ENCODE data around the gene PNCK. TPM values are rescaled to one million over a fixed set of nuclear protein-coding genes. Genes with fewer than 3 reads are reported as not detected.
"Not testable (repeated sequence)": the region's sequence is repeated elsewhere in the genome, so short reads cannot be mapped to it uniquely, and the experiment has no call there.

PNCK gene
- total and polyA plus RNA-seq, 5 donors from 2014 or later = 0.54 TPM; not detected in 4

GRCh38 chrX:153696986-153697722 lies 23.5 kb upstream of the PNCK start:
- not testable (repeated sequence) for H3K9me3 Mint-ChIP-seq; ATAC-seq (ENCODE audit: low read depth in 2 of 2); H3K4me1 Mint-ChIP-seq

GRCh38 chrX:153696538-153696937 lies 22.9 kb upstream of the PNCK start:
- not testable (repeated sequence) for H3K4me3 Mint-ChIP-seq

More at GRCh38 chrX:153696986-153697722, 23.5 kb upstream of the PNCK start:
- H3K27ac ChIP-seq (ENCODE audit: insufficient read depth, low read length, poor library complexity, severe bottlenecking); H3K36me3 ChIP-seq (ENCODE audit: control insufficient read depth, insufficient read depth, low read length); H3K27ac Mint-ChIP-seq; H3K4me3 Mint-ChIP-seq; H3K9me3 ChIP-seq (ENCODE audit: control insufficient read depth in 2 of 2, low read length in 2 of 2); H3K36me3 Mint-ChIP-seq; H3K27me3 ChIP-seq (ENCODE audit: control insufficient read depth, insufficient read depth, low read length); DNase-seq; H3K4me3 ChIP-seq (ENCODE audit: low read depth, low read length); H3K27me3 Mint-ChIP-seq; H3K4me1 ChIP-seq (ENCODE audit: control insufficient read depth, insufficient read depth, low read length, poor library complexity, severe bottlenecking): not testable (repeated sequence)

GRCh38 chrX:153696100-153696499 lies 22.5 kb upstream of the PNCK start:
- no peaks in the 10 kb centered on the region for H3K27me3 ChIP-seq (ENCODE audit: control insufficient read depth, insufficient read depth, low read length)
- no peak for ATAC-seq (ENCODE audit: low read depth in 2 of 2)
- peaks cover 6% of the 10 kb centered on the region for H3K36me3 ChIP-seq (ENCODE audit: control insufficient read depth, insufficient read depth, low read length)
- no peak for DNase-seq
- H3K4me3 ChIP-seq (ENCODE audit: low read depth, low read length) = no peak overlapping the region
- Mint-ChIP-seq H3K9me3 (no peaks in the 10 kb centered on the region), H3K27ac (peak overlapping the region in 1 of 3 donors; percentile 20), H3K27me3 (peaks cover 2% of the 10 kb centered on the region), H3K36me3 (peaks cover 9% of the 10 kb centered on the region), H3K4me1 (peaks cover 0 to 2% (median under 1%) of the 10 kb centered on the region in 4 donors), H3K4me3 (no peak overlapping the region)
- no peaks in the 10 kb centered on the region for H3K4me1 ChIP-seq (ENCODE audit: control insufficient read depth, insufficient read depth, low read length, poor library complexity, severe bottlenecking)
- H3K9me3 ChIP-seq (ENCODE audit: control insufficient read depth in 2 of 2, low read length in 2 of 2) = no peaks in the 10 kb centered on the region
- no peak overlapping the region for H3K27ac ChIP-seq (ENCODE audit: insufficient read depth, low read length, poor library complexity, severe bottlenecking)

More at GRCh38 chrX:153696538-153696937, 22.9 kb upstream of the PNCK start:
- H3K4me1 ChIP-seq (ENCODE audit: control insufficient read depth, insufficient read depth, low read length, poor library complexity, severe bottlenecking); H3K4me1 Mint-ChIP-seq; ATAC-seq (ENCODE audit: low read depth in 2 of 2); DNase-seq; H3K27me3 Mint-ChIP-seq; H3K27ac Mint-ChIP-seq; H3K27me3 ChIP-seq (ENCODE audit: control insufficient read depth, insufficient read depth, low read length); H3K36me3 Mint-ChIP-seq; H3K9me3 Mint-ChIP-seq; H3K9me3 ChIP-seq (ENCODE audit: control insufficient read depth in 2 of 2, low read length in 2 of 2); H3K4me3 ChIP-seq (ENCODE audit: low read depth, low read length); H3K36me3 ChIP-seq (ENCODE audit: control insufficient read depth, insufficient read depth, low read length); H3K27ac ChIP-seq (ENCODE audit: insufficient read depth, low read length, poor library complexity, severe bottlenecking): not testable (repeated sequence)

- H3K9me3 Mint-ChIP-seq = no peaks in the 10 kb centered on the region
- no peak for DNase-seq
- Histone ChIP-seq H3K4me1 (ENCODE audit: control insufficient read depth, insufficient read depth, low read length, poor library complexity, severe bottlenecking) (no peaks in the 10 kb centered on the region), H3K27ac (ENCODE audit: insufficient read depth, low read length, poor library complexity, severe bottlenecking) (no peak overlapping the region), H3K4me3 (ENCODE audit: low read depth, low read length) (no peak overlapping the region), H3K27me3 (ENCODE audit: control insufficient read depth, insufficient read depth, low read length) (no peaks in the 10 kb centered on the region), H3K9me3 (ENCODE audit: control insufficient read depth in 2 of 2, low read length in 2 of 2) (no peaks in the 10 kb centered on the region), H3K36me3 (ENCODE audit: control insufficient read depth, insufficient read depth, low read length) (peaks cover 2% of the 10 kb centered on the region)
- no peak overlapping the region for H3K4me3 Mint-ChIP-seq
- peaks cover 9% of the 10 kb centered on the region for H3K36me3 Mint-ChIP-seq
- H3K4me1 Mint-ChIP-seq = peaks cover 0 to 2% (median under 1%) of the 10 kb centered on the region in 4 donors
- no peak overlapping the region for H3K27ac Mint-ChIP-seq
- no peak for ATAC-seq (ENCODE audit: low read depth in 2 of 2)
- peaks cover 7% of the 10 kb centered on the region for H3K27me3 Mint-ChIP-seq
These were observed 21.2 kb upstream of the PNCK start for GRCh38 chrX:153694687-153695270.

- not testable (repeated sequence) for H3K4me1 Mint-ChIP-seq; H3K4me3 Mint-ChIP-seq; H3K36me3 ChIP-seq (ENCODE audit: control insufficient read depth, insufficient read depth, low read length); DNase-seq; H3K27ac ChIP-seq (ENCODE audit: insufficient read depth, low read length, poor library complexity, severe bottlenecking); H3K9me3 Mint-ChIP-seq; H3K4me3 ChIP-seq (ENCODE audit: low read depth, low read length); H3K27ac Mint-ChIP-seq; H3K4me1 ChIP-seq (ENCODE audit: control insufficient read depth, insufficient read depth, low read length, poor library complexity, severe bottlenecking); H3K27me3 ChIP-seq (ENCODE audit: control insufficient read depth, insufficient read depth, low read length); H3K9me3 ChIP-seq (ENCODE audit: control insufficient read depth in 2 of 2, low read length in 2 of 2); H3K36me3 Mint-ChIP-seq; H3K27me3 Mint-ChIP-seq; ATAC-seq (ENCODE audit: low read depth in 2 of 2)
These were observed 20.6 kb upstream of the PNCK start for GRCh38 chrX:153694256-153694655.

- Histone ChIP-seq H3K27me3 (ENCODE audit: control insufficient read depth, insufficient read depth, low read length) (no peaks in the 10 kb centered on the region), H3K9me3 (ENCODE audit: control insufficient read depth in 2 of 2, low read length in 2 of 2) (no peaks in the 10 kb centered on the region), H3K4me3 (ENCODE audit: low read depth, low read length) (no peak overlapping the region), H3K27ac (ENCODE audit: insufficient read depth, low read length, poor library complexity, severe bottlenecking) (no peak overlapping the region), H3K36me3 (ENCODE audit: control insufficient read depth, insufficient read depth, low read length) (no peaks in the 10 kb centered on the region), H3K4me1 (ENCODE audit: control insufficient read depth, insufficient read depth, low read length, poor library complexity, severe bottlenecking) (no peaks in the 10 kb centered on the region)
- ATAC-seq (ENCODE audit: low read depth in 2 of 2) (no peak), DNase-seq (no peak)
- Mint-ChIP-seq H3K9me3 (no peaks in the 10 kb centered on the region), H3K36me3 (peaks cover 9% of the 10 kb centered on the region), H3K4me1 (peaks cover 0 to 2% (median 0%) of the 10 kb centered on the region in 4 donors), H3K27me3 (peaks cover 8% of the 10 kb centered on the region), H3K4me3 (no peak overlapping the region), H3K27ac (no peak overlapping the region)
These were observed 19.8 kb upstream of the PNCK start for GRCh38 chrX:153693216-153694086.

GRCh38 chrX:153692611-153693156 lies 19.1 kb upstream of the PNCK start:
- no peaks in the 10 kb centered on the region for H3K27me3 ChIP-seq (ENCODE audit: control insufficient read depth, insufficient read depth, low read length)
- no peak overlapping the region for H3K27ac ChIP-seq (ENCODE audit: insufficient read depth, low read length, poor library complexity, severe bottlenecking)
- Mint-ChIP-seq H3K4me1 (peaks cover 0 to 2% (median 0%) of the 10 kb centered on the region in 4 donors), H3K36me3 (peaks cover 5% of the 10 kb centered on the region), H3K4me3 (no peak overlapping the region), H3K27me3 (peaks cover 8% of the 10 kb centered on the region), H3K27ac (no peak overlapping the region), H3K9me3 (no peaks in the 10 kb centered on the region)
- no peak for ATAC-seq (ENCODE audit: low read depth in 2 of 2)
- DNase-seq = no peak
- H3K4me1 ChIP-seq (ENCODE audit: control insufficient read depth, insufficient read depth, low read length, poor library complexity, severe bottlenecking) = no peaks in the 10 kb centered on the region
- no peak overlapping the region for H3K4me3 ChIP-seq (ENCODE audit: low read depth, low read length)
- no peaks in the 10 kb centered on the region for H3K9me3 ChIP-seq (ENCODE audit: control insufficient read depth in 2 of 2, low read length in 2 of 2)
- no peaks in the 10 kb centered on the region for H3K36me3 ChIP-seq (ENCODE audit: control insufficient read depth, insufficient read depth, low read length)

Data from CD4-positive, CD25-positive, alpha-beta regulatory T cell (primary cell).